CD4-positive, alpha-beta T cell treated with Interleukin-12 subunit alpha and Interleukin-12 subunit beta, for 1 hour (primary cell): ENCODE data around the gene HS3ST6.
A peak's percentile ranks its signal among the peaks of the same experiment; 100 is the strongest.
"Not testable (repeated sequence)": the region's sequence is repeated elsewhere in the genome, so short reads cannot be mapped to it uniquely, and the experiment has no call there.

ENCODE experiments used
- DNase-seq: peaks from one replicate; pipeline ENCODE4 v3.0.0-alpha.2; 2020

Gene HS3ST6

DNA sequence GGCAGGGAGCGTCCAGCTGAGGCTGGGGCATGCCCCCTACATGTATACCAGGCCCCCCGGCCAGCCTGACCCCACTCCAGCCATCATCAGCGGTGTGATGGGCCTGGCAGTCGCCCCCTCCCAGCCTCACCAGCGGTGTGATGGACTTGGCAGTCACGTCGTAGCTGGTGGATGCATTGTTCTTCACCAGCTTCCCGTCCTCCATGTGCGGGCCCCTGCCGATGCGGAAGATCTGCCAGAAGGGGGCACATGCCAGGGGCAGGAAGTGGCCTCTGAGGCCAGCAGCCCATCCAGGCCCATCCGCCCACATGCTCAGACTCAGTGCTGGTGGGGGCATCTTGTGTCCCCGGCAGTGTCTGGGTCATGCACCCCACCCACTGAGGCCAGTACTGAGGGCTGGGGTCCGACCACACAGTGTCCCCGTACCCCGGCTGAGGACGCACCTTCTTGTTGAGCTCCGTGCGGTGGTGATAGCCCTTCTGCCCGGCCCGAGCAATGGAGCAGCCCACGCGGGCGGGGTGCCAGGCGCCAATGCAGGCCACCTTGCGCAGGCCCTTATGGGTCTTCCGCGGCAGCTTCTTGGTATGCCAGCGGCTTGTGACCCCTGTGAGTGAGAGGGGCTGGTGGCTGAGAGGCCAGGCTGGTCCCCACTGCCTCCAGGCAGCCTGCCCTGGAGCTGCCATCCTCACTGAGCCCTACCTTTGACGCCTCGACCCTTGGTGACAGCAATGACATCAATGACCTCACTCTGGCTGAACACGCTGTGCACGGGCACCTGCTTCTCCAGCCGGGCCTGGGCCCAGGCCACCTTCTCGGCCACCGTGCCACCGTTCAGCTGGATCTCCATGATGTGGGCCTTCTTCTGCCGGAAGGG is 28.5 kb upstream of the HS3ST6 start:
- no peak for DNase-seq

DNA sequence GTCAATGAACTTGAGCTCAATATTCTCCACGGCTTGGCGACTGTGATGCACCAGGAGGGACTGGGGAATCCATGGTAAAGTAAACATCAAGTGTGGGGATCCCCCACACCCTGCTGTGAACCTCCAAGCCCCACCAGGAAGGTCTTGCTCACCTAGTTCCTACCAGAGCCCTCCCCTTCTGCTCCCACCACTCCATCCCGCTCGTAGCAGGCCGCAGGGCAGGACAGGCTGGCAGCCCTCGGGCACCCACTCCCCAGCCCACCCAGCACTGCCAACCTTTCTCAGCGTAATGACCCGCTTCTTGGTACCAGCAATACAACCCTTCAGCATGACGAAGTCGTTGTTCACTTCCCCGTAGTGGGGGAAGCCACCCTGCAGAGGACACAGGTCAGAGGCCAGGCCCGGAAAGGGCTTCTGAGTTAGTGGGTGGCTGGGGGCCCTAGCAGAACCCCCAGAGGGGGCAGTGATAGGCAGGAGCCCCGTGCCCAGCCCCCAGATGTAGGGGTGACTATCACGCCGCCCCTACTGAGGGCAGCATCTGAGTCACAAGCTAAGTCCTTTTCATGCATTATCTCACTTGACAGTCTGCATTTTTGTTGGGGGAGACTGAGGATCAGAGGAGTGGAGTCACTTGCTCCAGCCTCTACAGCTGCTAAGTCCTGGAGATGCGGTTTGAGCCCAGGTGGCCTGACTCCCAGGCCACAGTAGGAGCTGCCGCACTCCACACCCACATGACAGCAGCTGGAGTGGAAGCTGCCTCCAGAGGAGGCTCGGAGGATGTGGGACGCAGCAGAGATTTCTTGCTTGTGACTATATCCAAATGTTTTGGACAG is 27.6 kb upstream of the HS3ST6 start:
- DNase-seq: no peak

DNA sequence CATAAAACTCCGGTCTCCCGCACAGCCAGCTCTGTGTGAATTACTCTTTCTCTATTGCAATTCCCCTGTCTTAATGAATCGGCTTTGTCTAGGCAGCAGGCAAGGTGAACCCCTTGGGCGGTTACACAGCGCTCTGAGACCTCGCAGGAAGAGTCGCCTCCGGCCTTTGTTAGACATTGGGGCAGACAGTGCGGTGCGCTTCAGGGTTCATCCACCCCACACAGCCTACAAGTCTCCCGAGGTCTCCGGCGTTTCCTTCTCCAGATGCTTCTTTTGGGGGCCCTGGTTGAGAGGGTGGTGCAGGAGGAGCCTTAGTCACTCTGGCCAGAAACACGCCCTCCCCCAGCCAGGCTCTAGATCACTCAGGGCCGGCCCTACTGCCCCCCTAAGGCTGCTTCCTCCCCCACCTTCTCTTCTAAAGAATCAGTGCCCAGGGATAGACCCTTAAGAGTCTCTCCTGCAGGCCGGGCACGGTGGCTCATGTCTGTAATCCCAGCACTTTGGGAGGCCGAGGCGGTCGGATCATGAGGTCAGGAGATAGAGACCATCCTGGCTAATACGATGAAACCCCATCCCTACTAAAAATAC is 26.5 kb upstream of the HS3ST6 start:
- DNase-seq: no peak

DNA sequence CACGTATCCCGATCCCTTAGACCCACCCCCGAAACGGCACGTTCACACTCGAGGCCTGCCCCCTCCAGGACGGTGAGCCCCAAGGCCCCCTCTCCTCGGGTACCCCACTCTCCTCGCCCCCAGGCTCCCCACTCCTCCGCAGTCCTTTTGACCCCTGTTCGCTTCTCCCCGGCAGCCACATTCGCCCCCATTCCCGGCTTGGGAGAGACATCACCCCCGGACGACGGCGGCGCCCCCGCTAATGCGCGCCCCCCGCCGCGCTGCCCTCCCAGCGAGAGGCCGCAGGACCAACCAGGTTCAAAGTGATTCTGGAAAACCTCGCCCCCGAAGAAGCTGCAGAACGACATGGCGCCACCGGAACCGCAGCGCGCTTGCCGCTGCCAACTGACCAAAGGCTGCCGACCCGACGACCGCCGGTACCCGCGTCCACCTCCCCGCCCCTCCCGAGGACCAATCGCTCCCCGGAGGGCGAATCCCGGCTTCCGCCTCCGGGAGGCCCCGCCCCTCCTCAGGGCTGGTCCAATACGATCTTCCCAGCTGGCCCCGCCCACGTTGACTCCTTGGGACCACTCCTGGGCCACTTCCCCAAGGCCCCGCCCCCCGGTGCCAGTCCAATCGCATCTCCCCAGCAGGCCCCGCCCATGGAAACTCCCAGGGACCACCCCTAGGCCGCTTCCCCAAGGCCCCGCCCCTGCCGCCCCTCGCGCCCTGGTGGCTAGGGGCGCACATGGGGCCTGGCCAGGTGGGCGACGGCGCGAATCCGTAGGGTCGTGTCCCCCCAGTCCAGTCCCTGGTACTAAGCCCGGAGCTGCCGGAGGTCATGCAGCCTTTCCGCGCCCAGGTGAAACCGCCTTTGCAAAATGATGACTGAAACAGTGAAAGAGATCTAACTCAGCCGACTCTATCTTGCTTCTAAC is 24.9 kb upstream of the HS3ST6 start, which contains the start of gene MSRB1:
MSRB1 (minus strand) TSS at position 390 of the 917 bp plus-strand sequence; CDS start at position 347, 43 bp downstream.
- DNase-seq: peak; percentile 98

DNA sequence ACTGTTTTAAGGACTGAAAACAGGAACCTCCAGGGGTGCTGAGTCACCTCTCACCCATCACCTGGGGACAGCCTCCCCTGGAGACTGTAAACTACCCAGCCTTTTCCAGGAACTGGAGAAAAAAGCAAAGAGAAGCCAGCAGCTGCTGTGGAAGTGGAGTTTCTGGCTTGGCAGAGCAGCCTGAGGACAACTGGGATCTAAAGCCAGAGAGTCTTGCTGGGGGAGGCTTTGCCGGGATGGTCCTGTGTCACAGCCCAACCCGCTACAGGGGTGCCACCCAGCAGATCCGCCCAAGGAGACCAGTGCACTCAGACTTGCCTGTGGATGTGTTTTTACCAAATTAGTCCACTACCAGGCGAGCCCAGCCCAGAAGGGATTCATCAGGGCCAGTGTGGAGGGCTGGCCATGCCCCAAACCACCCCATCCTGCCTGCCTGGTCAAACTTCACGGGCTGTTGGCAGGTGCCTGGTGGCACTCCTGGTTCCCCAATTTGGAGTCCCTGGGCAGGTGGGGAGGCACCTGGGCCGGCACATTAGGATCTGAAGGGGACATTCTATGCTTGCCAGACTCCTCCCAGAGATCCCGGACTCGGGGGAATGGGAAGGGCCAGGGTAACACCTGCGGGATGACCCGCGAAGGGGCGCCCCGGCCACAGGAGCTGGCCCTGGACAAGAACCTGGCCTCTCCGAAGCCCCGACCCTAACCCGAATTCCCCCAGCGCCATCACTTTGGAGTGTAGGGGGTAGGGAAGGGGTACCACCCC is 24.0 kb upstream of the HS3ST6 start:
- no peak for DNase-seq

DNA sequence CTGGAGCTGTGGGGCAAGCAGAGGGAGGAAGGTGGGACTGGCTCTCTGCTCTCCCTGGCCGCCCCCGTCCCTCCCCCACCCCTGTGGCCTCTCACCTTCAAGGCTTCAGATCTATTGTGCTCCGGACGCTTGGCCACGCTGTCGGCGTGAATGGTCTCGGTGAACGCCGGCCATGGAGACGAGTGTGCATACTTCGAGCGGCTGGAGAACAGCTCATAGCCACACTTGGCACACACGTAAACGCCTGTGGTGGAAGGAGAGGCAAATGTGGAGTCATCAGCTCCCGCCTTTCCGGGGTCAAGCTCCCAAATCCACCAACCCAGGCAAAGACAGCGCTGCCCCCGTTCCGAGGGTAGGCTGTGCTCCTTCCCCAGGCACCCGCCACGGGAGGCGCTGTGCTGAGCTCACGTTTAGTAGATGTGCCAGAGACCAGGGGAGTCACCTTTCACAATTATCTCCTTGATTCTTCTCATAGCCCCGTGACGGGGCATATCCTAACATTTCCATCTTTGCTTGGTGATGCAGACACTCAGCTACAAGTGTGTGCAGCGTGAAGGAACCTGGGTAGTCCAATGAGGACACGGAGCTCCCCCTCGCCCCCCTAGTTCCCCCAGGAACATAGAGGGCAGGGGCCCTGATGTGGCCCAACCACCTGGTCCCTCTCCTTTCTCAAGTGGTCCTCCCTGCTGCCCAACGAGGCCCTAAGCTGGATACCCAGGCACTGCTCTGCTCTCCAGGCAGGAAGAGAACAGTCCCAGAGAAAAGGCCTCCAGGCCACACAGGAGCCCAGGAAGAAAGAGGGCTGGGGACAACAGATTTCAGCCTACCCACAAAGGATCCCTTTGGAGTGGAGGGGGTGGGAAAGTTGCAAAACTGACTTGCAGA is 23.2 kb upstream of the HS3ST6 start:
- DNase-seq: no peak

DNA sequence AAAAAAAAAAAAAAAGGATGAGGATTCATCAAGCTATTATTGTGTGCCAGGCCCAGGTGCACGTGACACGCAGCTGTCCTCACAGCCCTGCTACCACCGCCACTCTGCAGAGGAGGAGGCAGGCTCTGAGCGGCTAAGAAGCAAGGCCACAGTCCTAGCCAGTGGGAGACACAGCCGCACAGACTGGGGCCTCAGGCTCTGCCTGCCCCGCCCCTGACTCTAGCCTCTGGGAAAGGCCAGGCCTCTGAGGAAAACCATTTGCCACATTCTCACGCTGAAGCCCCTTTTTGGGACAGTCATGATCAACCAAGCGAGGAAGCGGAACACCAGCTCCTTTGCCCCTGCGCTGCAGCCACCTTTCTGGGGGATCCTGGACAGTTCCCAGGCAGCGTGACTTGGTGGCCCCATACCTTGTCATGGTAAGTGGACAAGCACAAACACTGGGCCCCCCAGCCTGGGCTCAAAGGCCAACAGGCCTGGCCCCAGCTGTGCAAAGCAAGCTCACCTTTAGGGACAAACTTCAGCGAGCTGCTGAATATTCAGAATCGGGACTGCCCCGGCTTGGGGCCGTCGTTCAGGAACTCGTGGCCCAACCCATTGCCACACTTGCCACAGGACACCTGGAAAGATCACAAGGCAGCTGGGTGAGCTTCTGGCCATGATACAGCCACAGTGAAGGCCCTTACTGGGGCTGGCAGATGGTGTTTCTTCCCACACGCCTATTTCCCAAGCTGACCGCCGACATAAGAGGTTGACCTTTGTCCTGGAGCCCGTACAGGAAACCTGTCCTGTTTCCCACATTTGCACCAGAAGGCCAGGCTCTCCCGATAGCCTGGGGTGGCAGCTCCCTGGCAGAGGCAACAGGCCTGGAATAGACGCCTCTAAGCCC is 22.3 kb upstream of the HS3ST6 start:
- DNase-seq: no peak

DNA sequence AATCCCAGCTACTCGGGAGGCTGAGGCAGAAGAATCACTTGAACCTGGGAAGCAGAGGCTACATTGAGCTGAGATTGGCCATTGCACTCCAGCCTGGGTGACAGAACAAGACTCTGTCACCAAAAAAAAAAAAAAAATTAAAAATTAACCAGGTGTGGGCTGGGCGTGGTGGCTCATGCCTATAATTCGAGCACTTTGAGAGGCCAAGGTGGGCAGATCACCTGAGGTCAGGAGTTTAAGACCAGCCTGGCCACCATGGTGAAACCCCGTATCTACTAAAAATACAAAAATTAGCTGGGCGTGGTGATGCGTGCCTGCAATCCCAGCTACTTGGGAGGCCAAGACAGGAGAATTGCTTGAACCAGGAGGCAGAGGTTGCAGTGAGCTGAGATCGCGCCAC is 21.6 kb upstream of the HS3ST6 start:
- DNase-seq: not testable (repeated sequence)

DNA sequence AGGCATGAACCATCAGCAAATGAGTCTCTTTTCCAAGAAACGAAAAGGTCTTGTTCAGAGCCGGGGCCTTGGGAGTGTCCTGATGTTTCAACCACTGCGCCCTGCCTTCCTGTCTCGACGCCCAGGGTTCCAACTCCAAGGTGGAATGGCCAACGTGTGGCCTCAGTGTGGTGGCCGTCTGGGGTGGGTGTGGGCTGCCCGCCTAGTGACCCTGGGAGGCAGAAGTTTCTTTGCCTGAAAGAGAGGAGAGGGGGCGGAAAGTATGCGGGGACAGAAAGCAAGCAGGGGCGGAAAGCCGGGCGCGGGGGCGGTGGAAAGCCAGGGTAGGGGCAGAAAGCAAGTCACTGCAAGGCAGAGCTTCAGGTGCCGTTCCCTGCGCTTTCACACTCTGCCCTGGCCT is 20.7 kb upstream of the HS3ST6 start:
- DNase-seq: no peak

DNA sequence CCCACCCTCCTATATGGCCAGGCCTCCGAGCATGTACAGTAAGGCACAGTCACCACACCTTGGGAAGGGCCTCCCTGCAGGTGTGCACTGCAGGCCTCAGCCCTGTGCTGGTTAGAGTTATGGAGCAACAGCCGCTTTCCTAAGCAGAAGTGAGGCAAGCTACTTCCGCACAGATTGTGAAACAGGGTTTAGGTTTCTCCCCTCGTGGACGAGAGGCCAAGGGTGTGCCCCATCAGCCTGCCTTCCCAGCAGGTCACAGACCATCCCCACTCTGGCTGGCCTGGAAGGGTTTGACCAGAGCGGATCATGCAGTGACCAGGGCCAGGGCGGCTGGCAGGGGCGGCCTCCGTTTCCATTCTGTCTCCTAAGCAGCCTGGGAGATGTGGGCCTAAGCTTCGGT is 20.1 kb upstream of the HS3ST6 start:
- no peak for DNase-seq

DNA sequence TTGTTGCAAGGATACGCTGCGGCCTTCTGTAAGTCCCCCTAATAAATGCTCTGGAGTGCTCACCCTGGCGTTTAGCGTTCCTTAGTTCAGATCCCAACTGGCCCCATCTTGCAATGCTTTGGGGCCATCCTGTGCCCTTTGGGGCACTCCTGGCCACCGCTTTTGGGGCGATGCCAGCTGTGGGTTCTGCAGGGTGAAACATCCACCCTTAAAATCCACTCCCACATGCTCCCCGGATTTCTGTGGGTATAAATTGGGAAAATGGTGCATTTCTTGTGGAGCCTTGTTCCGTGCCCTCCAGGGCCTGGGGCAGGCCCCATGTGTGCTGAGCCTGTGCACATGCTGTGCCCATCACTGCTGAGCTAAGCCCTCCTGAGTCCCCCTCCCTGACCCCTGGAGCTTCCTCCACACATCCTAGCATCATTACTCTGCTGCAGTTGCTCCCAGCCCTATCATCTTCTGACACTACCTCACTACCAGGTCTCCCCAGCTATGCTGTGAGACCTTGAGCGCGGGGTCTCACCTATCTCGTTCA is 18.8 kb upstream of the HS3ST6 start:
- DNase-seq: no peak

DNA sequence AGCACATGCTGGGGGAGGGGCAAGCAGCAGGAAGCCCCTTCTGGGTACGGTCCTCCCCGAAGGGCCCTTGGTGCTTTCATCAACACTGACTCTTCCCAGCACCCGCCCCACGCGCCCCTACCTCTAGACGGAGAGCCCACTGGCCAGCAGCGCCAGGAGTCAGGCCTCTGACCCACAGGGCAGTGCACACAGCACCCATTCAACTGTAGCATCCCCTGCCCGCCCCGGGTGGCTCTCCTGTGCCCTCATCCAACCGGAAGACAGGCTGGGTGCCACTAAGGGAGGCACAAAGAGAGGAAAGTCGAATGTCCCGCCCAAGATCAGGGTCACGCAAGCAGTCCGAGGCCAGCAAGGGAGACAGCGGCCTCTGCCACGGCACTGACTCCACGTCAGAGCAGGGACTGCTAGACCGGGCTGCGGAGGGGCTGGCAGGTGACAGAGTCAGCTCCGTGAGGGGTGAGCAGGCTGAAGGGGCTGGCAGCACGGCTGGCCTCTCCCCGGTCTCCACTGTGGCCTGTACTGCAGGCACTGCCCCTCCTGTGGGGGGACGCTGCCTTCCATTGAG is 15.0 kb upstream of the HS3ST6 start:
- DNase-seq: no peak

DNA sequence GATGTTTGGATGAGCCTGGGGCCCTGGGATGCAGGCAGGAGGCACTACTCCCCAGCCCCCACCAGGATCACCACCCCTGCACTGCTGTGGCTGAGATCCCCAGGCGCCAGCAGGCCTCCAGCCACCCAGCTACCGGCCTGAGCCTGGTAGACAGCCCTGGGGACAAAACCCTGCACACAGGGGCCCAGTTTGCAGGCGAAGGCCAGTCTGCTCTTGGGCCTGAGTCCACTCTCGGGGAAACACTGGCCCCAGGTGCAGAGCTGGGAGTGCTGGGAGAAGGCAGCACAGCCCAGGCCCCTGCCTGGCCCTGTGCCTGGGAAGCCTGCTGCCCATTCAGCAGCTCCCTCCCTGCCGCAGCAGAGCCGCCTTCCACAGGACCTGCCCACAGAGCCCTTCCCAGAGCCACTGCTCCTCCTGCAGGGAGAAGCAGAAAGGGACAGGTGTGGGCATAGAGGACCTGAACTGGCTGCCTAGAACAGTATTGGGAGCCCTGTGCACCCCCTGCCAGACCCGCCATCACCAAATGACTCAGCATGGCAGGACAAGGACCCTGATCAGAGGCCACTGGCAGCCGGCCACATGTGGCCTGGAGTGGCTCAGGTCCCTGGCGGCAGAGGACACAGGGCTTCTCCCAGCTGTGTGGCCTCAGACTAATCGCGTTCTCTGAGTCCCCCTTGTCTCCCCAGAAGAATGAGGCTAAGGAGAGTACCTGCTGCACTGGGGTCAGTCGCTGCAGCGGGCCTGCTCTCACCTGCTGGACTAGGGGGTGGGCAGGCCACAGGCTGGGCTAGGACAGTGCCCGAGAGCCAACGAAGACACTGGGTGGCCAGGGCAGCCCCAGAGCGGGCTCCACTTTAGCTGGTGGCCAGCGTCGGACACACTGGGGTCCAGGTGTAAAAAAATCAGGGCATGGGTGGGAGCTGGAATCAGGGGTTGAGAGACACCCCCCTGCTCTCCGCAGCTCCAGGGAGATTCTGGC is 14.1 kb upstream of the HS3ST6 start:
- DNase-seq: no peak

DNA sequence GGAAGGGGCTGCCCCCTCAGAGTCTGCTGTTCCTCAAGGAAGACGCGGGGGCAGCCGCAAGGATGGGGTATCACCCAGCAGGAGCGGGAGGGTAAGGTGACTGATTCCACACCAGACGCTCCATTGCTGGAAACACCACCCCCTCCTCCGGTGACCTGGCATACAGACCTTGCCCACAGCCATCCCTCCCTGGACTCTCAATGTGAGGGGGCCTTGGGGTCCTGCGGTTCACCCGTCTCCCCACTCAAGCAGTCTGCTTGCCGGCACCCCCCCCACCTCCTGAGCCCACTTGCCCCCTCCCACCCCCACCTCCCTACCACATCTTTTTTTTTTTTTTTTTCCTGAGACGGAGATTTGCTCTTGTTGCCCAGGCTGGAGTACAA is 12.1 kb upstream of the HS3ST6 start:
- no peak for DNase-seq

DNA sequence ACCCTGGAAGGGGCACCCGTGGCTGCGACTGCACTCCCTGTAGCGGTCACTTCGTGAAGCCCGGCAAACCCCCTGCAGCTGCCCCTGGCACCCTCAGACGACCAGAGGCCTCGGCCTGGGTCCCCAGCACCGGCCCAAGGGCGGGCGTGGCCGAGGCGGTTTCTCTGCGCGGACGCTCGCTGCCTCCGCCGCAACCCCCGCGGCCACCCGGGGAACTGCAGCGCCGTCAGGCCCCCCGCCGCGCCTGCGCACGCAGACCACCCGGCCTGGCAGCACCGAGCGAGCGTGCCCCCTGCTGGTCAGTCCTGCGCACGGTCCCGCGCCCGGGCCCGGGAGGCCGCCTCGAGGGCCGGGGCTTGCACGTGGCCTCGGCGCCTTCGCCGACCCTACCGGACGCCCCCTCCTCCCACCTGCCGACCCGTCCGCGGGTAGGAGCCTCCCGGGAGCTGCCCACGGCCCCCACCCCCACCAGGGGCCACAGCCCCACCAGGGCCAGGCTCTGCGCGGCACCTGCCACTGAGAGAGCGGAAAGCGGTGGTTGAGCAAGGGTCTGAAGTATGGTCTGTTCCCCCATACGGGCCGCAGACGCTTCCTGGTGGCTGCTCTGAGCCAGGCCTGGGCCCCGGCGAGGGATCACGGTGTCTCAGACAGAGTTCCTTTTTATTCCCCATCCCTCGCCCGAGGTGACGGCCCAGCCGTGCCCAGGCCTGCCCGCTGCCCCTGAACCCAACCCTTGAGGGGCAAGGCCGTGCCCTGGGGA is 11.5 kb upstream of the HS3ST6 start:
- DNase-seq: peak; percentile 92

DNA sequence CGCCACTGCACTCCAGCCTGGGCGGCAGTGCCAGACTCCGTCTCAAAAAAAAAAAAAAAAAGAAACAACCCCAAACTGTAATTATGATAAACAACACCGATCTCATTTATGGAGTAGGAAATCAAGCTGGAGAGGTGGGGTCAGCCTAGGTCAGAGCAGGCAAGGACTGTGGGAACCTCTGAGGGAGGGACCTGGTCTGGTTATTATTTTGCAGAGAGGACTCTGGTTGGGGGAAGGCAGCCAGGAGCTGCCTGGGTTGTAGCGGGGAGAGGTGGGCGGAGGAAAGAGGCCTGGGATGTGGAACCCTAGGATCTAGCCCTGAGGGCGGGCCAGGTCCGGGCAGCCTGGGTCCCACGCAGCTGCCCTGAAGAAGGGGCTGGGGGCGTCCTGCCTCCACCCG is 10.9 kb upstream of the HS3ST6 start:
- DNase-seq: no peak

DNA sequence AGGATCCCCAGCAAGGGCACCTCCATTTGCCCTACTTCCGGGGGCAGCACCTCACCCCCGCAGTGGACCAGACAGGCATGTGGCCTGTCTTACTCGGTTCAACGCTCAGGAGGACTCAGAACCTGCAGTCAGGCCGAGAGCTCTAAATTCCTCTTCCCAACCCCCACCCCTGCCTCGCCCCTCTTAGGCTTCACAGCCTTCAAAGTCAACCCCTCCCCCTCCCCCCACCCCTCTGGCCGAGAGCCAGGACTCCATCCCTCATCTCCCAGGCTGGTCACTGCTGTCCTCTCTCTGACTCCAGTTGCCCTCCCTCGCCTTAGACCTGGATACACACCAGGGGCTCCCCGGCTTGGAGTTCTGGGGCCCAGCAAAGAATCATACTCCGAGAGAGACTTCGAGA is 8.1 kb upstream of the HS3ST6 start:
- no peak for DNase-seq
